ENCODE measurements around the gene TBX2. TPM values are rescaled to one million over a fixed set of nuclear protein-coding genes. Genes with fewer than 3 reads are reported as not detected.

TBX2 gene
- polyA plus RNA-seq, 3 donors: 47.8 to 58.3 (median 56.1) TPM

DNA sequence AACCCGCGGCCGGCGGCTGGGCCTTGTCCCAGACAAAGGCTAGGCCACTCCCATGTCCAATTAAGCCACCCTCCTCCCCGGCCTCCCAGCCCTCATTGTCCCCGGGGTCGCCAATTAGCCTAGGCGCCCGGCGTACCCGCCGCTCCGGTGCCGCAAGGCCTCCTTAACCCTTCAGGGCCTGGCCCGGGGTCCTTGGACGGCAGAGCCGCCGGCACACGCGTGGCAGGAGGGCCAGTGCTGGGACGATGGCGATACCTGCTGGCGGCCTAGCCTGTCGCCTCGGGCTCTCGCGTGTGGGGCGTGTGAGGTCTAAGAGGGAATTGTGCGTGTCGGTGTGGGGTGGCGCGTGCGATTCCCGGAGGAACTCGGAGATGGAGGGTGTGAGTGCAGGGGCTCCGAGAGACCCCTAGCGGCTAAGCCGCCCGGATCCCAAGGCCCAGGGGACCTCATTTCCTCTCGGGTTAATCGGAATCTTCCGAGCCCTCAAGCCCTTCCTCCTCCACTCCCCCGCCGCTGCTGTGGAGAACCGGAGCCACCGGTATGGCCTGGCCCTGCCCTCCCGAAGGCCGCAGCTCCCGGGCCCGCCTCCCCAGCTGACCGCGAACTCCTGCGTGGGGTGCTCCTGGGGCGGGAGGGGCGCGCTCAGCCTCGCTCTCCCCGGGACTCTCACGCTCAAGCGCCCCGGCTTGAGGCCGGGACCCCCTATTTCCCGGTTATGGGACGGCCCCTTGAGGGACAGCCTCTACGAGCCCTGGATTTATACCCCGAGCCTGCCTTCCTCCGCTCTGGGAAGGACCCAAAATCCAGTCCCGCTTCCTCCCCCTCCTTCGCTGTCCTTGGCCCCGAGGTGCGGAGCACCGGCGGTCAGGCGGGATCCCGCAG is 11.9 kb downstream of the TBX2 start:
- DNase-seq (ENCODE audit: low read depth in 3 of 3, low spot score in 2 of 3): no peak

DNA sequence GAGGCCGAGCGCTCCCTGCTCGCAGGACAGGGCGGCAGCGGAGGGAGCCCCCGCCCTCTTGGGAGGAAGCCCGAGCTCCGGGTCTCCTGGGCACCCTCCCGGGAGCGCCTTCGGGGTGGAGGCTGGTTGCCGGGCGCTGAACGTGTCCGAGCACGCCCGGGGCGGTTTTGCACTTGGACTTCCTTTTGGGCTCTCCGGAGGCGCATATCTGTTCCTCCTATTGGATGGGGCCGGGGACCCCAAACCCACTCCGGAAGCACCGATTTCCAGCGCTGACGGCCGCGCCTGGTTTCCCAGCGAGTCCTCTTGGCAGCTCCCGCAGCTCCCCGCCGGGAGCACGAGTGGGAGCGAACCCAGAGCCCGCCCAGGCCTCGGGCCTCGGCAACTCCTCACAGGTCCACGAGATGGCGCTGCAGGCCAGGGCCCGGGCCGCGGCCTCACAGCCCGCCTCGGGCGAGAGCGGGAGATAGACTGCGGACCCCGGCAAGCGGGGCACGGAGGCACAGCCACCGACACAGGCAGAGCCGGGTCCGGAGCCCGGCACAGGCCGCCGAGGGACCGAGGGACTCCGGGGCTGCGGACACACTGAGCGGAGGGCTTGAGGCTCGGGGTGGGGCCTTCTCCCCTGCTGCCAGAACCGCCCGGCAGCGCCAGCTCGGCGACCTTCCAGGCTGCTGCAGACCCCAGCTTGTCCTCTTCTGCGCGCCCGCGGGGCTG is 12.7 kb downstream of the TBX2 start:
- DNase-seq (ENCODE audit: low read depth in 3 of 3, low spot score in 2 of 3): no peak

DNA sequence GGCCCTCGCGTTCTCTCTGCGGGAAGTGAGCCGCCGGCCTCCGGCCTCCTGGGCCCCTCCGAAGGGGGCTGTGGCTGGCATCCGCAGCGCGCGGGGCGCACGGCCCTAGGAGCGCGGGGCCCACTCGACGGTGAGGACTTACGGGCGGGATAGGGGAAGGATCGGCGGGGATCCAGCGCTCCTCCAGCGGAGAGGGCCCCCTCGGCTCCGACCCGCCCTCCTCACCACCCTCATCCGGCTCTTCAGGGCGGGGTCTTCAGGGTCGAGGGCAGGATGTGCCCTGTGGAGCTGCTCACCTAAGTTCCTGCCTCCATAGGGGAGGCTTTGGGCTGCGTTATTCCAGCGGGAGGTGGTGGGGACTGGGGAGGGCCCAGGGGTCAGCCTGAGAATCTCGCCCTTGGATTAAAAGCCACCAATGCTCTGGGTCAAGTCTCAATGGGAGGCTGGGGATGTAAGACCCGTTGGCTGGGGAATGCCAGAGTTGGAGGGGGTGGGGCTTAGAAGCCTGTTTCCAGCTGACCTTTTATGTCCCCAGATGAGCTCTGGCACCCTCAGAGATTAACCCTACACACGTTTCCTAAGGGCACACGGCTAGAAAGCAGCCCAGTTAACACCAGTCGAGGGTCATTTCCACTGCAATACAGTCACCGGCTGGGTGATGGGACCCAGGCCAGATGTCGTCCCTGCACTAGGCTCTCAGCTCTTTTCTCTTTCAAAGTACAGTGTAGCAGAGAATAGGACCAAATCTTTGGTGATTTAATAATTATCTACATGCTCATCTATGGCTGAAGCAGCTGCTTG is 13.4 kb downstream of the TBX2 start:
- DNase-seq (ENCODE audit: low read depth in 3 of 3, low spot score in 2 of 3): no peak

DNA sequence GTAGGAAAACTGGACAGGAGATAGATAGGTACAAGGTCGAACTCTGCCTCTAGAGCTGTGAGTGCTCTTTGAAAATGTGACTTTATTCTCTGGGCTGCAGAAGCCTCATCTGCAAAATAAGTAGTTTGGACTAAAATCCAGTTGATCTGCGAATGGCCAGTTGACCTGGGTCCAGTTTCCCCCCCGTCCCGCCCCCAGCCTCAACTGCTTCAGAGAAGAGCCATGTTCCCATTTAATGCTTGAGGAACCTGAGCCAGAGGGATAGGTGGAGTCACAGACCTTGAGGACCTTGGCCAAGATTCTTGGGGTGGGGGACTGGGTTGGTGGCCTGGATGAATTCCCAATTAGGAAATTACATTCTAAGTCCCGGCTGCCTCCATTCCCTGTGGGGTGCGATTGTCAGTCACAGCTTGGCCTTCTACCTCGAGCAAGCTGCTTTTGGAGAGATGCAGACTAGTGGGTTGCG is 14.1 kb downstream of the TBX2 start:
- DNase-seq (ENCODE audit: low read depth in 3 of 3, low spot score in 2 of 3): no peak

DNA sequence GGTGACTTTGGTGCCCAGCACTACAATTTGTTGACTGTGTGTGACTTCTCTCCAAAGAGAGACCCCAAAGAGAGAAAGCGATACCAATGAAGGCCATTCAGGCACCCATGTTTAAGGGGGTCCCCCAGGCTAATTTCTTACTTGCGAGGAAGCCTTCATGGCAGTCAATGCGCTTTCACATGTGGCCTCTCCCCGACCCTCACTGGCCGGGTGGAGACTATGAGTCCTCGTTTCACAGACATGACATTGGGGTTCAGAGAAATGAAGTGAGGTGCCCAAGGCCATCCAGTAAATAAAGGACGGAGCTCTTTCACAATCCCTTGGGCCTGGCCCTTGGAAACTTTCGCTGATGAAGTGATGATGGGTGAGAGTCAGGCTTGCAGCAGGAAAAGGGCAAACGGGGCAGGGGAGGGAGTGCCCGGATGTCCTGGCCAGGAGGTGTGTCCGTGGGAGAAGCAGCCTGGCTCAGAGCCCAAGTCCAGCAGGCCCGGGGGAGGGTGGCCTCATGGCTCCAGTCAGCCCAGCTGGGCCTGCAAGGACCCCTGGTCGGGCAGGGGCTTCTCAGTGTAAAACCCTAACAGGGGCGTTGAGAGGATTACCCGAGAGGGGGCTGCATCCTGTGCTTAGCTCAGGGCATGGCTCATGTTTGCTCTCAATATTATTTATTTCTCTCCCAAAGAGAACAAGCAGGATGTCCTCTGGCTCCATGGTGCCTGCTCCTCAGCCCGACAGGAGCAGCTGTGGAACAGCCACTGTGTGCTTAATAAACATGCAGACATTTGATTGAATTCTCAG is 14.7 kb downstream of the TBX2 start:
- no peak for DNase-seq (ENCODE audit: low read depth in 3 of 3, low spot score in 2 of 3)

DNA sequence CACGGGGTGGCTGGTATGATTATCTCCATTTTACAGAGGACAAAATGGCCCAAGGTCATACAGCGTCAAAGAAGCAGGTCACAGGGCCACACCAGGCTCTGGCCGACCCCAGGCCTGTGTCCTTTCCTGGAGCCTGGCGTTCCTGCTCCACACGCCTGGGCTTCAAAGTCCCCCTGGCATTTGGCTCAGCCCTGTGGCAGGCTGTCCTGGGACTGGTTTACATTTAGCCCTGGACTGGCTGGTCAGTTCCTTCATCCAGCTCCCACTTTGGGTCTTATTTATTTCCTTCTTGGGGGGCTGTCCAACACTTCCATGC is 15.3 kb downstream of the TBX2 start:
- no peak for DNase-seq (ENCODE audit: low read depth in 3 of 3, low spot score in 2 of 3)

DNA sequence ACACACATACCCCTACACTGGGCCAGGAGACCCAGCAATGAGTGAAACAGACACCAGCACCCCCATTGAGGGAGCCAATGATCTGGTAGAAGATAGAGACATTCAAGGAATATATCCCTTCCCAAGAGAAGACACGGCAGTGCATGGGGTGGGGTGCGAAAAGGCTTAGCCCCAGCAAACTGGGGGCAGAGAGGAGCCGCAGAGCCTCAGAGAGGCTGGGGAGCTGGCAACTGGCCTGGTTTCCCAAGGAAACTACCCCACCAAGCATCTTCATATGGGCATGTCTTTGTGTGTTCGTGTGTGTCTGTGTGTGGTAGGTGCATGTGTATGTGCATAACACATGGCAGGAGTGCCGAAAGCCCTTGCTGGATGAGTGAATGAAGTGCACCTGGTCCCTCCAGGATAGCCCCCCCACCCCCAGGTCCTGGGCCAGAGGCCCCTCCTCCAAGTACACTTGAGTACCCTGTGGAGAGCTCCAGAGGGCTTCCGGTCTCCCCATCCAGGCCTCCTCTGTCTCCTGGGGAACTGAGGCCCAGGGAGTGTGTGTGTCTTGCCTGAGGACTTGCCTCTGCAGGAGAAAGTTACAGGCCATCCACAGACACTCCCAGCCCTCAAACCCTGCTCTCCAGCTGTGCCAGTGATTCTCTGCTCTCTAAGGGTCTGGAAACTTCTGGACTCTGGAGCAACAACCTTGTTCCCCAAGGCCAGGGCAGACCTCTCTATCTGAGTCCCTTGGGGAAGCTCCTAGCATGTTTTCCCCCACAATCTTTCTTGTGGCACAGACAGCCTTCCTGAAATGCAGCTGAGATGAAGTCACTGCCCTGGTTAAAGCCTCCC is 15.9 kb downstream of the TBX2 start:
- no peak for DNase-seq (ENCODE audit: low read depth in 3 of 3, low spot score in 2 of 3)

DNA sequence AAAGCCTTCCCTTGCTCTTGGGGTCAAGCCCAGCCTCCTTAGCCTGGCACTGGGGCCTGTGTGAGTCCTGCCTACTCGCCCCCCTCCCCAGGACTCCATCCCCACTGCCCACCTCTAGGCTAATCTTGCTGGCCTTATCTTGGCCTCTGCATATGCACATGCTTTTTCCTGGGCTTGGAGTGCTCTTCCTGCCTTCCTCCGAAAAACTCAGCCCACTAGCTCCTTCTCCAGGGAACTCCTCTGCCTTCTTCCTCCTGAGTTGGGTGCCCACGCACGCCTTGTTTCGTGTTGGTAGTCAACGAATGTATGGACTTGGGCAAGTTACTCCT is 16.5 kb downstream of the TBX2 start:
- no peak for DNase-seq (ENCODE audit: low read depth in 3 of 3, low spot score in 2 of 3)

DNA sequence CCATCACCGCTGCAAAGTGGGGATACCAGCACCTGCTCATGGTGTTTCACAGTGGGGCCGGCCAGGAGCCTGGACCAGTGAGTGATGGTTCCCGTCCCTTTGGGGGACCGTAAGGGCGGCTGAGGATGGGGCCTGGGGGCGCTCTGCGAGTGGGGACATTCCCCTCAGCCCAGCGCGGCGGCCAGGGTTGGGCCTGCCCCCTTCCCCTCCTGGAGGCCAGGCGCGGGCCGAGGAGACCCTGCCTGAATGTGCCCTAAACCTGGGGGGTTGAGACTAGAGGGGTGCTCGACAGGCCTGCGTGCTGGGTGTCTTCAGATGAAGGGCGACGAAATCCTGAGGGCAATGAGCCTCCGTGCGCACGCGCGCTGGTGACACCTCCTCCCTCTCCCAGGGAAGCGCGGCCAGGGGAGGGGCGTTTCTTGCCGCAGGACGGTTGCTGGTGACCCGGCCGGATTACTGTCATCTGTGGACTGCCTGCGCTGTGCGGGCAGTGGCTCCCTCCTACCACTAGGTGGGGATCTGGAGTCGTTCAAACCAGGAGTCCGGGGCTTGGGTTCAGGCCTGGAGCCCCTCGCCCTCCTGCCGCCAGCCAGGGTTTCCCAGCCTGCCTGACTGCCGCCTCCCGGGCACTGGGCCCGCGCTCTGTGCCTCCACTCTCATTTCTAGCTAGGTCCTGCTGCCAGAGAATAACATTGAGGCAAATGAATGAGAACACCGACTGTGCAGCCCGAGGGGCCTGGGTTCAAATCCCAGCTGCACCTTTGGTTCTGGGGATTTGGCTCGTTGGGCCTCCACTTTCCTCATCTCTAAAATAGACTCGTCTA is 17.1 kb downstream of the TBX2 start:
- DNase-seq (ENCODE audit: low read depth in 3 of 3, low spot score in 2 of 3): no peak

DNA sequence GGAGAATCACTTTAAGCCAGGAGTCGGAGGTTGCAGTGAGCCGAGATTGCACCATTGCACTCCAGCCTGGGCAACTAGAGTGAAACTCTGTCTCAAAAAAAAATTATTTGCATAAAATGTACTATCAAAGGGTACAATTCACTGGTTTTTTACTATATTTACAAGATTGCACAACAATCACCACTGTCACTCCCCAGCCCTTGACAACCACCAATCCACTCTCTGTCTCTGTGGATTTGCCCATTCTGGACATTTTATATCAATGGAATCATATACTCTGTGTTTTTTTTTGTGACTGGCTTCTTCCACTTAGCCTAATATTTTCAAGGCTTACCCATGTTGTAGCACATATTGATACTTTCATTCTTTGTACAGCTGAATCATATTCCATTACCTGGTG is 18.8 kb downstream of the TBX2 start:
- no peak for DNase-seq (ENCODE audit: low read depth in 3 of 3, low spot score in 2 of 3)

DNA sequence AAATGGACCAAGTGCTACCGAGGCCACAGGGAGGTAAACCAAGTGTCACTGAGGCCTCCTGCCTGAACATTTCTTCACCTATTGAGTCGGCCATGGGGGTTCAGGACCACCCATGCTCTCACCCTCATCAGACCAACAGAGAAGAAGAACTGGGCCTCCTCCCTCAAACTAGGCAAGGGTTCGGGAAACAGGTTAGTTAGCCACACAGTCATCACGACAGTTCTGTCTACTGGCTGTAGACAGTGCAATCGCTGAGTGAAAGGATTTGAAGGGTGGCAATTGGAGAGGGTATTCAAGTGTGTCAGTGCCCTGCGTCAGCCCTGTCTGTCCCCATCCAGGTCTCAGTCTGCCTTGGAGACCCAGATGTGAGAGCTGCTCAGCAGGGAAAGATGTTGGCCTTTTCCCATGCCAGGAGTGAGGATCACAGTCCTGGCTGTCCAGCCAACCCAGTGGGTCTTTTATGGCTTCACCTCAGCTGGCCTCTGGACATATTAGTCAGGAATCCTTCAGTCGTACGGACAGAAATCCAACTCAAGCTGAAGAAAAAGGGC is 19.9 kb downstream of the TBX2 start:
- DNase-seq (ENCODE audit: low read depth in 3 of 3, low spot score in 2 of 3): no peak

DNA sequence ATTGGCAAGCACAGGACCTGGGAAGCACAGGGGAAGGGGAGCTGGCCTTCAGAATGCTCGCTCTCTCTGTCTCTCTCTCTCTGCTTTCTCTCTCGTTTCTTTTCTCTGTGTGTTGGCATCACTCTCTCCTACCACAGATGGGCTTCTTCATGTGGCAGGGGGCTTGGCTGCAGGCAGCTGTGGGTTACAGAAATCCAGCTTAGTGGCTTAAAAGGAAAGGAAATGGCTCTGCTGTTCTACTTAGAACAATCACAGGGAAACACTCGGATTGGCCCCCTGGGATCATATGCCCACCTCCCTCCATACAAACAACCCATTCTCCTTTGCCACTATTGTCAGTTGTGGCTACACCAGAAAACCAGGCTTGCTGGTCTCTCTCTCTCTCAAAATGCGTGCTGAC is 20.4 kb downstream of the TBX2 start:
- no peak for DNase-seq (ENCODE audit: low read depth in 3 of 3, low spot score in 2 of 3)

DNA sequence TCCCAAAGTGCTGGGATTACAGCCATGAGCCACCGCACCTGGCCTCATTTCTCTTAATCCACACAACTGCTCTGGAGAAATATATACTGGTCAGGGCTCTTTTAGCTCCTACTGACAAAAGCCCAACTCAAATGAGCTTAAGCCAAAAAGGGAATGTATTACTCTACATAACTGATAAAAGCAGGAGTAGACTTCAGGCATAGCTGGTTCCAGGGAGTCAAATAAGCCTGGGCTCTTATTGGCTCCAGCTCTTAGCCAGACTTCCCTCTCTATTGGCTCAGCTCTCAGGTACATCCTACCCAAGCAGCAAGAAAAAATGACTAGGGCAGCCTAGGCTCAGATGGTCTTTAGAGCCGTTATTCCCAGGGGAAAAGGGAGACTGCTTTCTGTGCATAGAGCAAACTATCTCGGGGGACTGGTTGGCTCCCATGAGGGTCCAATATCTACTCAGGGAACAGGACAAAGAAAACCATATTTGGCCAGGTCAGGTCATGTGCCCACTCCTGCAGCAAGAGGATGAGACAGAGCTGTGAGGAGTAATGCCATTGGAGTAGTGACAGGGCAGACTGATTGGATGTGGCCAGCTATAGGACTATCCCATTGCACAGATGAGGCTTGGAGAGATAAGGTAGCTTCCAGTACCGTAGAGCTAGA is 21.2 kb downstream of the TBX2 start:
- no peak for DNase-seq (ENCODE audit: low read depth in 3 of 3, low spot score in 2 of 3)

DNA sequence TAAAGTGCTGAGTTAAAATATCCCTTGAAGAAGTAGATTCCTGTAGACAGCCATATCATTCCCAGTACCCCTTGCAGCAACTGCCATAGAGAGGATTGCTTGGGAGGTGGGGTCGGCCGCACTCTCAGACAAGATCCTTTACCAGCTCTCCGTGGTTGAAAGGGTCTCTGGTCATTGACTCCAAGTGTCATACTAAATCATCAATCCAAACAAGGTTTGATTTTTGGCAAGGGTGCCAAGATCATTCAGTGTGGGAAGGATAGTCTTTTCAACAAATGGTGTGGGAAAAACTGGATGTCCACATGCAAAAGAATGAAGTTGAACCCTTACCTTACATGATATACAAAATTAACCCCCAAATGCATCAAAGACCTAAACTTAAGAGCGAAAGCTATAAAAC is 21.8 kb downstream of the TBX2 start:
- DNase-seq (ENCODE audit: low read depth in 3 of 3, low spot score in 2 of 3): no peak

DNA sequence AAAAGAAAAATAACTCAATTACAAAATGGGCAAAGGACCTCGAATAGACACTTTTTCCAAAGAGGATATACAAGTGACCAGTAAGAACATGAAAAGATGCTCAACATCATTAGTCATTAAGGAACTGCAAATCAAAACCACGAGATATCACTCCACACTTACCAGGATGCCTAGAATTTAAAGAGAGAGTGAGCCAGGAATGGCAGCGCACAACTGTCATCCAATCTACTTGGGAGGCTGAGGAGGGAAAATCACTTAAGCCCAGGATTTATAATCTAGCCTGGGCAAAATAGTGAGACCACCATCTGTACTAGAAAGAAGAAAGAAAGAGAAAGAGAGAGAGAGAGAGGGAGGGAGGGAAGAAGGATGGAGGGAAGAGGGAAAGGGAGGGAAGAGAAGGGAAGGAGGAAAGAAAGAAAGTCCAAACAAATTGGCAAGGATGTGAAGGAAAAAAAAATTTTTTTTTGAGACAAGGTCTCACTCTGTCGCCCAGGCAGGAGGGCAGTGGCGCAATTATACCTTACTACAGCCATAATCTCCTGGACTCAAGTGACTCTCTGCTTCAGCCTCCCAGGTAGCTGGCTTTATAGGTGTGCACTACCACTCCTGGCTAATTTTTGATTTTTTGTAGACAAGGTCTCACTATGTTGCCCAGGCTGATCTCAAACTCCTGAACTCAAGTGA is 22.6 kb downstream of the TBX2 start:
- DNase-seq (ENCODE audit: low read depth in 3 of 3, low spot score in 2 of 3): no peak

DNA sequence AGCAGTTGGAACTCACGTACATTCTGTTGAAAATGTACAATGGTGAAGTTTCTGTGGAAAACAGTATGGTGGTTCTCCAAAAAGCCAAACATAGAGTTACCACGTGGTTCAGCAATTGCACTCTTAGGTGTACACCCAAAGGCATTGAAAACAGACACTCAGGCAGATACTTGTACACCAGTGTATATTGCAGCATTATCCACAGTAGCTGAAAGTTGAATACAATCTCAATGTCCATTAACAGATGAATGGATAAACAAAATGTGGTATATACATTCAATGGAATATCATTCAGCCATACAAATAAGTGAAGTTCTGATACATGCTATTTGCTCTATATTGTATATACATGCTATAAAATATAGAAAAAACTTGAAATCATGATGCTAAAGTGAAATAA is 23.2 kb downstream of the TBX2 start:
- no peak for DNase-seq (ENCODE audit: low read depth in 3 of 3, low spot score in 2 of 3)

DNA sequence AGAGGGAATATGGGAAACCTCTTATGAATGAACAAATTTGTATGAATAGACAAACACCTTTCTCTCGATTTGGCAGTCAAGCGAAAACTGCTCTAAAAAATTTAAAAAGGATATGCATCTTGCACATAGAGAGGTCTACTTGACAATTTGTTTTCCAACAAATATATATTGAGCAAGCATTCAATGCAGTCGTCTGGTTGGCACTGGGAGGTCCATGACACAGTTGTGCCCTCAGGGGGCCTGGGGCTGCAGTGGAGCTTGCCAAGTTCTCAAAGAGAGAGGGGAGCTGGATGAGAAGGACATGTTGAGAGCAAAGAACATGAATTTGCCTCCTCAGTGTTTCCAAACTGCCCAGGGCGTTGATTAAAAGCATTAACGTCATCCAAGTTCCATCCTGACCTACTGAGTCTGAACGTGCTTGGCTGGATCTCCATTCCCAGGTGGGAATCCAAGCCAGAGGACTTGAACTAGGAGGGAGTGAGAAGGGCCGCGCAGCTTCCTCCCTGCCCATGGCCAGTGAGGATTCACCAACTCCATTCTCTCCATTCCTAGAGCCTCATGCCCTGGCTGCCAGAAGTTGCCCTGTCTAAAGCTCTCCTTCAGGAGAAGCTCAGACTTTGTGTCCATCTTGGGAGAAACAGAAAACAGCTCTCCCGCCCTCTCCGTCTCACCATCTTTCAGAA is 24.5 kb downstream of the TBX2 start:
- DNase-seq (ENCODE audit: low read depth in 3 of 3, low spot score in 2 of 3): no peak
